GM15510 (cell line): ENCODE measurements around the gene VWF.

Experiments used
- POLR2A ChIP-seq: IDR thresholded peaks from 3 replicates; pipeline ENCODE4 v1.6.1; 2011; ENCODE audit warnings: borderline replicate concordance; ENCODE audit not compliant: insufficient read length; ENCODE audit errors: extremely low read depth

VWF gene

GRCh38 chr12:6084969-6085450, 39.5 kb downstream of the VWF start:
- no peak for TF ChIP-seq POLR2A

- no peak for TF ChIP-seq POLR2A
Observed at GRCh38 chr12:6084261-6084968, 40.1 kb downstream of the VWF start.

GRCh38 chr12:6083601-6084000, 40.9 kb downstream of the VWF start:
- TF ChIP-seq POLR2A = no peak

GRCh38 chr12:6082613-6083012, 41.9 kb downstream of the VWF start:
- TF ChIP-seq POLR2A = no peak

GRCh38 chr12:6080149-6081045, 44.1 kb downstream of the VWF start:
- TF ChIP-seq POLR2A = no peak

GRCh38 chr12:6078398-6079096, 45.9 kb downstream of the VWF start:
- no peak for TF ChIP-seq POLR2A

- no peak for TF ChIP-seq POLR2A
Observed at GRCh38 chr12:6077692-6078083, 46.8 kb downstream of the VWF start.

GRCh38 chr12:6076776-6077691, 47.4 kb downstream of the VWF start:
- no peak for TF ChIP-seq POLR2A

GRCh38 chr12:6076346-6076745, 48.1 kb downstream of the VWF start:
- TF ChIP-seq POLR2A = no peak

- no peak for TF ChIP-seq POLR2A
Observed at GRCh38 chr12:6074979-6075585, 49.4 kb downstream of the VWF start.

GRCh38 chr12:6074427-6074826, 50.0 kb downstream of the VWF start:
- TF ChIP-seq POLR2A = no peak

GRCh38 chr12:6073426-6073825, 51.0 kb downstream of the VWF start:
- no peak for TF ChIP-seq POLR2A

- TF ChIP-seq POLR2A = no peak
Observed at GRCh38 chr12:6072302-6072752, 52.1 kb downstream of the VWF start.

- no peak for TF ChIP-seq POLR2A
Observed at GRCh38 chr12:6071589-6071988, 52.9 kb downstream of the VWF start.
